ENCODE results near the gene KCNIP1.

GRCh38 chr5:170510126-170510525 lies 6.3 kb downstream of the KCNIP1 start:
- TF ChIP-seq CTCF (conservative IDR thresholded peaks at IDR 0.05; ENCODE audit: low read depth, low read length) (no peak), EZH2 (IDR thresholded peaks at IDR 0.05; ENCODE audit: low read length, unreplicated experiment) (no peak), EZH2phosphoT487 (IDR thresholded peaks at IDR 0.05; ENCODE audit: borderline replicate concordance, low read length) (no peak)

Data from PC-3 (cell line).